Stimulated activated CD4-positive, alpha-beta T cell treated with anti-CD3 and anti-CD28 coated beads, Interleukin-1b, Interleukin-23, amount 100 ng/mL, for 4 hours (primary cell): ENCODE measurements around the gene PAEP.

Source experiments
- DNase-seq, 2 donors: peaks; one replicate each; pipeline ENCODE4 v3.0.0-alpha.2; 2020; ENCODE audit warnings: low read depth in 2 of 2

PAEP gene

GRCh38 chr9:135600296-135600817, 38.8 kb downstream of the PAEP start:
- DNase-seq: no peak

GRCh38 chr9:135601988-135602387, 40.4 kb downstream of the PAEP start:
- DNase-seq: no peak

- peak; percentile 46 to 50 for DNase-seq
Measured at GRCh38 chr9:135602789-135603481, 41.4 kb downstream of the PAEP start.

GRCh38 chr9:135604437-135605237, 43.1 kb downstream of the PAEP start:
- no peak for DNase-seq

GRCh38 chr9:135605238-135605781, 43.8 kb downstream of the PAEP start:
- no peak for DNase-seq

DNA sequence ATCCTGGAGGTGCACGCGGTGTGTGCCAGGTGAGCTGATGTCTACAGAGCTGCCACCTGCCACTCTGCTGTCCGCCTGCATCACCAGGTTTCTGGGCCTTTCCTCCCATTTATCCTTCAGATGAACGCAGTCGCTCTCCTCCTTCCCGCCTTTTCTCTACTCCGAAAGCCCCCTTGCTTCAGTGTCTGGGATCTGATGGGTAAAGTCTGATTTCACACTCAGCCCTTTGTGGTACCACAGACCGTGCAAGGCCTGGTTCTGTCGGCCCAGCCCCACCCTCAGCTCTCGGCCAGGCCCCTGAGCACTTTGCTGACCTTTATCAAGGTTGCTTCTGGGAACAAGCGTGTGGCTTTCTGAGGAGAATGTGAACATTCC, 45.3 kb downstream of the PAEP start:
- no peak for DNase-seq

GRCh38 chr9:135607401-135608293, 46.1 kb downstream of the PAEP start:
- no peak for DNase-seq

- DNase-seq: no peak
Measured at GRCh38 chr9:135608294-135608998, 46.9 kb downstream of the PAEP start.

GRCh38 chr9:135608999-135609317, 47.4 kb downstream of the PAEP start:
- no peak for DNase-seq

- no peak for DNase-seq
Measured at GRCh38 chr9:135609366-135609955, 47.9 kb downstream of the PAEP start.

GRCh38 chr9:135610290-135611141, 49.0 kb downstream of the PAEP start:
- no peak for DNase-seq

- no peak for DNase-seq
Measured at GRCh38 chr9:135611142-135611874, 49.8 kb downstream of the PAEP start.

- no peak for DNase-seq
Measured at GRCh38 chr9:135611875-135612209, 50.3 kb downstream of the PAEP start.

DNA sequence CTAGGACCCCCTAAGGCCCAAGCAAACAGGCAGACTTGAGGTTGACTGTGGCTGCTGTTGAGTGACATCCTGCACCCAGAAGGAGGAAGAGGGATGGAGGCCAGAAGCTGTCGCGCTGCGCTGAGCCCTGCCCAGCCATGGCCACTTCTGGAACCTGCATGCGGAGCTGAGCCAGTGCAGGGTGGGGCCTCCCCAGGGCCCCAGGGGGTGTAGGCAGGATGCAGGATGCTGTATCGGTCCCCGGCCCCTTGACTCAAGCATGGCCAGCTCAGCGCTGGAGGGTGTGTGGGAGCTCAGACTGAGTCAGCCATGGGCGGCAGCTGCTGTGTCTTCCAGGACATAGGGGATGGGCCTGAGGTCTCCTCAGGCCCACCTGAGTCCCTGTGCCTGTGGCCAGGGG, 50.9 kb downstream of the PAEP start:
- no peak for DNase-seq

GRCh38 chr9:135612981-135613910, 51.7 kb downstream of the PAEP start:
- no peak for DNase-seq

DNA sequence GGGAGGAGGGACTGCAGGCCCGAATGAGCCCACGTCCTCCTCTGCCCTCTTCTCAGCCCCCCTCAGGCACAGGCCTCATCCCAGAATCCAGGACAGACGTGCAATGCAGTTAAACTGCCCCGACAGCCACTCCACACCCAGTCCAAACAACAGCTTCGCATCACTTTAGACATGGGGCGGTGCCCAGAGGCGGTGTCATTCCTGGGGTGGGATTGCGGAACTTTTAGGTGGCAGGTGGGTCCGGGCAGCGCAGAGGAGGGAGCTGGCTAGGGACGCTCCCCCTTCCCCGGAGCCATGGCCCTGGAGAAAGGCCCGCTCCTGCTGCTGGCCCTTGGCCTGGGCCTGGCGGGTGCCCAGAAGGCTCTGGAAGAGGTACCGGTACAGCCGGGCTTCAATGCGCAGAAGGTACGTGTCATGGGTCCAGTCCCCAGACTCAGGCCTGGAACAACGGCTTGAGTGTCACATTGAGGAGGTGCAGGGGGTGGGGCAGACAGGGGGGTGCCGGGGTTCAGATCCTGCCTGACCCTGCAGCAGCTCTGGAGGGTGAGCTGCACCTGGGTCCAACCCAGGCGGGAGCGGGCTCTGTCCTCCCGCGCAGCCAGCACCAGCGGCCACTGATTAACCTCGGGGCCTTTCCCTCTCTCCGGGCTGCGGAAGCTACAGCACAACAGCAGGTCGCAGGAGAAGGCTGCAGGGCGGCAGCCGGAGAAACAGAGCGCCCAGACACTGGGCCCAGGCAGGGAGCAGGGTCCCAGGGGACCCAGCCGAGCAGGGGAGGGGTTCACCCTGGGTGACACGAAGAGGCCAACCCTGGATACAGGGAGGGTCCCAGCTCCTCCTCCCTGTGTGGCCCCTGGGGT, 52.6 kb downstream of the PAEP start:
- no peak for DNase-seq
